Caco-2 (cell line): Measurements from ENCODE around the gene UBQLN4. TPM values are rescaled to one million over a fixed set of nuclear protein-coding genes. Genes with fewer than 3 reads are reported as not detected.

Experiments used
- BruUV-seq: library from RNA; stranded (reverse); fragments of 400-500 nt; replicated peaks from 2 replicates; lab custom pipeline; 2021; lab: Mats Ljungman, UMichigan
- CTCF ChIA-PET: fragments of 300-600 bp; sonication (Branson Sonifier 250); formaldehyde crosslinking; loops from one replicate; lab custom pipeline; 2022; ENCODE audit warnings: antibody characterized with exemption; lab: Charles Lee
- POLR2A ChIA-PET: fragments of 300-600 bp; sonication (Branson Sonifier 250); formaldehyde crosslinking; loops from one replicate; lab custom pipeline; 2022; ENCODE audit warnings: antibody characterized with exemption; lab: Charles Lee
- DNase-seq, 2 experiments: peaks; one replicate each; pipeline versions ENCODE4 v3.0.0 to v3.0.0-alpha.2; 2020 to 2022
- H3K27me3 ChIP-seq: replicated peaks from 2 replicates; pipeline ENCODE4 v1.6.0; 2011; ENCODE audit warnings: low read length; ENCODE audit not compliant: control insufficient read depth, insufficient read depth
- H3K36me3 ChIP-seq: 2 replicates; pipeline ENCODE4 v1.5.1; 2011; ENCODE audit warnings: low read length; ENCODE audit not compliant: control insufficient read depth, insufficient read depth
- H3K4me1 ChIP-seq: fragments of 250-450 bp; sonication (Bioruptor Pico); 2 replicates; pipeline ENCODE4 v1.5.1; 2020; ENCODE audit warnings: mild to moderate bottlenecking
- H3K4me3 ChIP-seq: 2 replicates; pipeline ENCODE4 v1.5.1; 2011; ENCODE audit warnings: low read depth, mild to moderate bottlenecking, control low read depth, low read length
- H3K9me3 ChIP-seq: fragments of 250-450 bp; sonication (Bioruptor Pico); 2 replicates; pipeline ENCODE4 v1.5.1; 2020; ENCODE audit warnings: mild to moderate bottlenecking, moderate library complexity
- H3K27ac Mint-ChIP-seq: one replicate; pipeline ENCODE4 v1.8.0; 2022; ENCODE audit warnings: mixed read lengths; ENCODE audit not compliant: unreplicated experiment
- H3K27me3 Mint-ChIP-seq: one replicate; pipeline ENCODE4 v1.8.0; 2022; ENCODE audit warnings: mixed read lengths; ENCODE audit not compliant: insufficient read depth, unreplicated experiment
- H3K36me3 Mint-ChIP-seq: one replicate; pipeline ENCODE4 v1.8.0; 2022; ENCODE audit warnings: mild to moderate bottlenecking, mixed read lengths; ENCODE audit not compliant: insufficient read depth, unreplicated experiment
- H3K4me1 Mint-ChIP-seq: one replicate; pipeline ENCODE4 v1.8.0; 2022; ENCODE audit warnings: low read depth, mixed read lengths; ENCODE audit not compliant: unreplicated experiment
- H3K4me3 Mint-ChIP-seq: one replicate; pipeline ENCODE4 v1.8.0; 2022; ENCODE audit warnings: mild to moderate bottlenecking, moderate library complexity, mixed read lengths; ENCODE audit not compliant: unreplicated experiment
- H3K9me3 Mint-ChIP-seq: one replicate; pipeline ENCODE4 v1.8.0; 2022; ENCODE audit warnings: mixed read lengths; ENCODE audit not compliant: unreplicated experiment
- CTCF ChIP-seq, 2 experiments: fragments of 200-600 bp in 1 of 2; IDR thresholded peaks; 1 replicate in 1 of 2; 2 replicates in 1 of 2; pipeline versions ENCODE4 v1.5.1 to v1.8.0; 2011 to 2022; ENCODE audit warnings: antibody characterized with exemption in 1 of 2, control low read depth in 1 of 2, inconsistent platforms in 1 of 2, low read depth in 1 of 2, low read length in 1 of 2, mild to moderate bottlenecking in 1 of 2, moderate library complexity in 1 of 2; ENCODE audit not compliant: insufficient read depth in 1 of 2, severe bottlenecking in 1 of 2, unreplicated experiment in 1 of 2
- intact Hi-C: fragments of 100-400 bp; cut with micrococcal nuclease; formaldehyde crosslinking; loops from one replicate; pipeline ENCODE4 v1.10.0; 2022; ENCODE audit not compliant: unreplicated experiment
- total RNA-seq: library from RNA; stranded (reverse); gene quantifications from 2 replicates; pipeline ENCODE4 v1.2.3, GENCODE V29; 2022

The UBQLN4 gene
- total RNA-seq, 1 experiment from 2014 or later = 60.9 TPM

- CTCF ChIA-PET = interaction anchor here (0.7 to 1.9 kb wide), 6 partner anchors 11 to 135 kb away, joined by 3 to 11 read pairs (median 4); no protein-coding TSS in a partner anchor
- Histone ChIP-seq H3K9me3 (no peaks in the 10 kb centered on the region), H3K4me3 (no peak overlapping the region), H3K4me1 (peaks cover 26% of the 10 kb centered on the region), H3K27me3 (no peaks in the 10 kb centered on the region), H3K36me3 (peaks cover 1% of the 10 kb centered on the region; the same call in 1 of the 2 replicates)
- POLR2A ChIA-PET = no interaction called here
- no peaks in the 10 kb centered on the region for H3K27me3 Mint-ChIP-seq
- no peaks in the 10 kb centered on the region for H3K9me3 Mint-ChIP-seq
- intact Hi-C loops = loop anchor here (1.0 kb wide), 1 partner anchor 40 kb away; no protein-coding TSS in a partner anchor
- BruUV-seq = no TSS peak
- TF ChIP-seq CTCF (IDR thresholded peaks at IDR 0.05; ENCODE audit: insufficient read depth in 1 of 2, low read depth in 1 of 2, low read length in 1 of 2, severe bottlenecking in 1 of 2, unreplicated experiment in 1 of 2) = no peak
- peaks cover 15% of the 10 kb centered on the region for H3K36me3 Mint-ChIP-seq
- H3K4me1 Mint-ChIP-seq = peaks cover 24% of the 10 kb centered on the region
- H3K4me3 Mint-ChIP-seq = no peak overlapping the region
- no peak for DNase-seq
- H3K27ac Mint-ChIP-seq = peak overlapping the region; percentile 60
Measured at GRCh38 chr1:156090138-156090839, 36.7 kb upstream of the UBQLN4 start.

- intact Hi-C loops = loop anchor here (1.0 kb wide), 1 partner anchor 41 kb away; no protein-coding TSS in a partner anchor
- H3K27me3 Mint-ChIP-seq = no peaks in the 10 kb centered on the region
- H3K36me3 Mint-ChIP-seq = peaks cover 15% of the 10 kb centered on the region
- Histone ChIP-seq H3K4me1 (peaks cover 32% of the 10 kb centered on the region), H3K36me3 (peaks cover 1% of the 10 kb centered on the region; the same call in 1 of the 2 replicates), H3K9me3 (no peaks in the 10 kb centered on the region), H3K27me3 (no peaks in the 10 kb centered on the region), H3K4me3 (no peak overlapping the region)
- H3K4me1 Mint-ChIP-seq = peaks cover 23% of the 10 kb centered on the region
- H3K4me3 Mint-ChIP-seq = no peak overlapping the region
- no TSS peak for BruUV-seq
- H3K27ac Mint-ChIP-seq = no peak overlapping the region
- CTCF ChIA-PET = interaction anchor here (0.7 to 1.9 kb wide), 3 partner anchors 41 to 135 kb away, joined by 3 to 11 read pairs (median 4); no protein-coding TSS in a partner anchor
- POLR2A ChIA-PET = no interaction called here
- TF ChIP-seq CTCF (IDR thresholded peaks at IDR 0.05; ENCODE audit: insufficient read depth in 1 of 2, low read depth in 1 of 2, low read length in 1 of 2, severe bottlenecking in 1 of 2, unreplicated experiment in 1 of 2) = no peak
- H3K9me3 Mint-ChIP-seq = no peaks in the 10 kb centered on the region
- no peak for DNase-seq
Measured at GRCh38 chr1:156089704-156090103, 36.1 kb upstream of the UBQLN4 start.

GRCh38 chr1:156086256-156086662, 32.7 kb upstream of the UBQLN4 start:
- peaks cover 1% of the 10 kb centered on the region; the same call in 1 of the 2 replicates for H3K36me3 ChIP-seq
- BruUV-seq = no TSS peak
- H3K4me3 ChIP-seq = no peak overlapping the region
- ChIA-PET CTCF (interaction anchor here (1.0 kb wide), 1 partner anchor 44 kb away, joined by 3 read pairs; no protein-coding TSS in a partner anchor), POLR2A (interaction anchor here (0.7 kb wide), 1 partner anchor 32 kb away, joined by 4 read pairs; no protein-coding TSS in a partner anchor)
- H3K9me3 ChIP-seq = no peaks in the 10 kb centered on the region
- Mint-ChIP-seq H3K27me3 (no peaks in the 10 kb centered on the region), H3K27ac (peak overlapping the region; percentile 81), H3K4me3 (peak overlapping the region; percentile 32), H3K4me1 (peaks cover 40% of the 10 kb centered on the region), H3K9me3 (no peaks in the 10 kb centered on the region), H3K36me3 (peaks cover 15% of the 10 kb centered on the region)
- no peaks in the 10 kb centered on the region for H3K27me3 ChIP-seq
- intact Hi-C loops = loop anchor here (1.0 to 2.0 kb wide), 4 partner anchors 20 to 139 kb away; partner anchors contain the start of gene LAMTOR2
- no peak for TF ChIP-seq CTCF (IDR thresholded peaks at IDR 0.05; ENCODE audit: insufficient read depth in 1 of 2, low read depth in 1 of 2, low read length in 1 of 2, severe bottlenecking in 1 of 2, unreplicated experiment in 1 of 2)
- peak; percentile 90 to 91 for DNase-seq
- H3K4me1 ChIP-seq = peaks cover 39% of the 10 kb centered on the region
